Uterus (tissue), 4 donors: Measurements from ENCODE around the gene CYP1A1. TPM values are rescaled to one million over a fixed set of nuclear protein-coding genes. Genes with fewer than 3 reads are reported as not detected.

Experiments
- DNase-seq, 2 donors: peaks; one replicate each; pipeline ENCODE4 v3.0.0-alpha.2; 2019 to 2020
- H3K27ac ChIP-seq, 2 donors: fragments of 200-600 bp; sonication (generic); 1 replicate in 1 of 2; 2 replicates in 1 of 2; pipeline ENCODE4 v1.5.1; 2016 to 2018
- H3K27me3 ChIP-seq, 2 donors: fragments of 200-600 bp; sonication (generic); one replicate each; pipeline ENCODE4 v1.5.1; 2018 to 2019; ENCODE audit warnings: control low read depth in 1 of 2
- H3K36me3 ChIP-seq, 2 donors: fragments of 200-600 bp; sonication (generic); one replicate each; pipeline ENCODE4 v1.5.1; 2019; ENCODE audit warnings: control low read depth in 1 of 2
- H3K4me1 ChIP-seq, 2 donors: fragments of 200-600 bp; sonication (generic); one replicate each; pipeline ENCODE4 v1.5.1; 2018 to 2019; ENCODE audit warnings: control low read depth in 1 of 2
- H3K4me3 ChIP-seq, 2 donors: fragments of 200-600 bp; sonication (generic); 1 replicate in 1 of 2; 2 replicates in 1 of 2; pipeline ENCODE4 v1.5.1; 2018 to 2019; ENCODE audit warnings: mild to moderate bottlenecking in 1 of 2
- H3K9me3 ChIP-seq, 2 donors: fragments of 200-600 bp; sonication (generic); one replicate each; pipeline ENCODE4 v1.5.1; 2019; ENCODE audit warnings: control low read depth in 1 of 2
- CTCF ChIP-seq, 4 experiments: fragments of 200-600 bp in 2 of 4; fragments of 450-650 bp in 2 of 4; sonication (generic) in 2 of 4; IDR thresholded peaks; one replicate each; pipeline ENCODE4 v1.5.1; 2016 to 2019; ENCODE audit warnings: antibody characterized with exemption in 4 of 4, mild to moderate bottlenecking in 2 of 4, moderate library complexity in 1 of 4
- POLR2A ChIP-seq, 2 donors: fragments of 450-650 bp; IDR thresholded peaks; one replicate each; pipeline ENCODE4 v1.6.1; 2016; ENCODE audit warnings: antibody characterized with exemption in 2 of 2, mild to moderate bottlenecking in 1 of 2, moderate library complexity in 1 of 2
- intact Hi-C: fragments of 100-400 bp; cut with DNase I; formaldehyde crosslinking; loops from one replicate; pipeline ENCODE4 v1.15.1; 2023; ENCODE audit warnings: low total_unique reads
- total RNA-seq, 4 donors: library from RNA; depleted of rRNA in 3 of 4; stranded (reverse); fragments of >200 nt in 3 of 4; gene quantifications; one replicate each; pipeline versions ENCODE4 v1.1.0 to v1.2.4, GENCODE V29; 2014 to 2023
- donor health status: DM: yes; HTN: yes; CAD: no.

Gene CYP1A1
- total RNA-seq, 4 donors from 2014 or later = 0.29 to 6.2 TPM; not detected in 2

GRCh38 chr15:74674161-74674560 lies 51.2 kb downstream of the CYP1A1 start:
- Histone ChIP-seq H3K9me3 (no peaks in the 10 kb centered on the region), H3K36me3 (no peaks in the 10 kb centered on the region), H3K4me3 (no peak overlapping the region), H3K27ac (no peak overlapping the region), H3K4me1 (no peaks in the 10 kb centered on the region), H3K27me3 (no peaks in the 10 kb centered on the region)
- TF ChIP-seq POLR2A (IDR thresholded peaks at IDR 0.05) (no peak), CTCF (IDR thresholded peaks at IDR 0.05) (no peak)
- intact Hi-C loops = no loop called here
- no peak for DNase-seq

- Histone ChIP-seq H3K4me3 (no peak overlapping the region), H3K9me3 (no peaks in the 10 kb centered on the region), H3K27me3 (no peaks in the 10 kb centered on the region), H3K36me3 (no peaks in the 10 kb centered on the region), H3K27ac (no peak overlapping the region), H3K4me1 (no peaks in the 10 kb centered on the region)
- intact Hi-C loops = no loop called here
- no peak for DNase-seq
- TF ChIP-seq CTCF (IDR thresholded peaks at IDR 0.05) (no peak), POLR2A (IDR thresholded peaks at IDR 0.05) (no peak)
Measured at GRCh38 chr15:74669627-74670026, 55.7 kb downstream of the CYP1A1 start.

Other genes starting within 250 kb of the CYP1A1 start
- 1 to 10 TPM; 1.5 to 8.8 (median 3.7) TPM for gene ARID3B, start 184.3 kb downstream of the CYP1A1 start, total RNA-seq
- gene CLK3, start 109.7 kb downstream of the CYP1A1 start, total RNA-seq = 10 to 100 TPM; 33.0 to 90.4 (median 84.2) TPM
- gene EDC3, start 29.5 kb downstream of the CYP1A1 start, total RNA-seq = 10 to 100 TPM in 2 of 4 donors, 1 to 10 TPM in 2; 8.7 to 40.6 (median 17.9) TPM
- gene CYP1A2, start 23.3 kb upstream of the CYP1A1 start, total RNA-seq = not detected
- gene CSK, start 56.6 kb upstream of the CYP1A1 start, total RNA-seq = 10 to 100 TPM in 3 of 4 donors, 1 to 10 TPM in 1; 4.9 to 41.6 (median 26.4) TPM
- gene LMAN1L, start 87.3 kb upstream of the CYP1A1 start, total RNA-seq = 1 to 10 TPM in 1 of 4 donors, not detected in 3; 1.5 TPM
- not detected for gene CPLX3, start 101.1 kb upstream of the CYP1A1 start, total RNA-seq
- gene ULK3, start 117.6 kb upstream of the CYP1A1 start, total RNA-seq = 100 to 1,000 TPM in 1 of 4 donors, 10 to 100 TPM in 3; 29.0 to 105 (median 41.2) TPM
- 10 to 100 TPM; 15.9 to 67.5 (median 33.0) TPM for gene SCAMP2, start 147.8 kb upstream of the CYP1A1 start, total RNA-seq
- 10 to 100 TPM; 28.8 to 73.3 (median 33.7) TPM for gene MPI, start 164.5 kb upstream of the CYP1A1 start, total RNA-seq
- gene FAM219B, start 181.3 kb upstream of the CYP1A1 start, total RNA-seq = 100 to 1,000 TPM in 2 of 4 donors, 10 to 100 TPM in 2; 32.9 to 343 (median 86.5) TPM
- 10 to 100 TPM in 3 of 4 donors, 1 to 10 TPM in 1; 9.0 to 84.1 (median 46.6) TPM for gene COX5A, start 212.5 kb upstream of the CYP1A1 start, total RNA-seq
- 10 to 100 TPM in 1 of 4 donors, 1 to 10 TPM in 3; 3.0 to 16.8 (median 7.0) TPM for gene RPP25, start 231.2 kb upstream of the CYP1A1 start, total RNA-seq